ENCODE measurements around the gene GPR39. TPM values are rescaled to one million over a fixed set of nuclear protein-coding genes. Genes with fewer than 3 reads are reported as not detected.

GPR39 gene
- total RNA-seq, 4 donors from 2014 or later = 0.52 to 53.2 (median 6.8) TPM; not detected in 1

- intact Hi-C loops (cut with DNase I; ENCODE audit: low total_unique reads) = no loop called here
- no peaks in the 10 kb centered on the region for H3K27me3 ChIP-seq
- H3K9me3 ChIP-seq = no peaks in the 10 kb centered on the region
- no peaks in the 10 kb centered on the region for H3K36me3 ChIP-seq
- no peak overlapping the region for H3K27ac ChIP-seq
- H3K4me3 ChIP-seq = no peak overlapping the region
- H3K4me1 ChIP-seq = no peaks in the 10 kb centered on the region
- TF ChIP-seq, protein P1, sequence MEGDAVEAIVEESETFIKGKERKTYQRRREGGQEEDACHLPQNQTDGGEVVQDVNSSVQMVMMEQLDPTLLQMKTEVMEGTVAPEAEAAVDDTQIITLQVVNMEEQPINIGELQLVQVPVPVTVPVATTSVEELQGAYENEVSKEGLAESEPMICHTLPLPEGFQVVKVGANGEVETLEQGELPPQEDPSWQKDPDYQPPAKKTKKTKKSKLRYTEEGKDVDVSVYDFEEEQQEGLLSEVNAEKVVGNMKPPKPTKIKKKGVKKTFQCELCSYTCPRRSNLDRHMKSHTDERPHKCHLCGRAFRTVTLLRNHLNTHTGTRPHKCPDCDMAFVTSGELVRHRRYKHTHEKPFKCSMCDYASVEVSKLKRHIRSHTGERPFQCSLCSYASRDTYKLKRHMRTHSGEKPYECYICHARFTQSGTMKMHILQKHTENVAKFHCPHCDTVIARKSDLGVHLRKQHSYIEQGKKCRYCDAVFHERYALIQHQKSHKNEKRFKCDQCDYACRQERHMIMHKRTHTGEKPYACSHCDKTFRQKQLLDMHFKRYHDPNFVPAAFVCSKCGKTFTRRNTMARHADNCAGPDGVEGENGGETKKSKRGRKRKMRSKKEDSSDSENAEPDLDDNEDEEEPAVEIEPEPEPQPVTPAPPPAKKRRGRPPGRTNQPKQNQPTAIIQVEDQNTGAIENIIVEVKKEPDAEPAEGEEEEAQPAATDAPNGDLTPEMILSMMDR (IDR thresholded peaks at IDR 0.05) = no peak
- no peak for TF ChIP-seq POLR2A (IDR thresholded peaks at IDR 0.05)
- no peak for DNase-seq
These were observed 198.9 kb downstream of the GPR39 start for GRCh38 chr2:132615329-132616085.

DNA sequence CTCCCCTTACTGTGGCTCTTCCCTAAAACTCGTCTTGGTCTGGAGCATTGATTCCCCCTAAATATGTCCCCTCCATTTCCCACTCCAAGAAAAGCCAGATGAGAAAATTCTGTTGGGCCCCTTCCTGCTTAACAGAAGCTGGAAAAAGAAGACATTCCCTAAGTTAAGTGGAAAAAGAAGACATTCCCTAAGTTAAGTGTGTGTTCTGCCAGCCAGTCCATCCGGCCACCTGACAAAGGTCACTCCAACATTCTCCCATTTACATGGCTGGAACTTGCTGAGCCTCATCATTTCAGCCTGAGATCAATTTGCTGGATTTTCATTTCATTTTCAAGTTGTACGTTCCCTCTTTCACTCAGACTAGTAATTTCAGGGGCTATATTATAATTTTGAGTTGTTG, 201.4 kb downstream of the GPR39 start:
- intact Hi-C loops (cut with DNase I; ENCODE audit: low total_unique reads) = no loop called here
- Histone ChIP-seq H3K27ac (no peak overlapping the region), H3K4me1 (no peaks in the 10 kb centered on the region), H3K36me3 (no peaks in the 10 kb centered on the region), H3K4me3 (no peak overlapping the region), H3K27me3 (no peaks in the 10 kb centered on the region), H3K9me3 (no peaks in the 10 kb centered on the region)
- no peak for DNase-seq
- TF ChIP-seq, protein P1 (IDR thresholded peaks at IDR 0.05) = no peak
- no peak for TF ChIP-seq POLR2A (IDR thresholded peaks at IDR 0.05)

GRCh38 chr2:132618734-132619133, 202.1 kb downstream of the GPR39 start:
- Histone ChIP-seq H3K27me3 (no peaks in the 10 kb centered on the region), H3K9me3 (no peaks in the 10 kb centered on the region), H3K36me3 (no peaks in the 10 kb centered on the region), H3K4me1 (no peaks in the 10 kb centered on the region), H3K27ac (no peak overlapping the region), H3K4me3 (no peak overlapping the region)
- no peak for TF ChIP-seq POLR2A (IDR thresholded peaks at IDR 0.05)
- TF ChIP-seq, protein P1 (IDR thresholded peaks at IDR 0.05) = no peak
- intact Hi-C loops (cut with DNase I; ENCODE audit: low total_unique reads) = no loop called here
- no peak for DNase-seq

- no peaks in the 10 kb centered on the region for H3K4me1 ChIP-seq
- no peaks in the 10 kb centered on the region for H3K36me3 ChIP-seq
- no peak for DNase-seq
- intact Hi-C loops (cut with DNase I; ENCODE audit: low total_unique reads) = no loop called here
- TF ChIP-seq POLR2A (IDR thresholded peaks at IDR 0.05) = no peak
- TF ChIP-seq, protein P1 (IDR thresholded peaks at IDR 0.05) = no peak
- no peak overlapping the region for H3K27ac ChIP-seq
- no peaks in the 10 kb centered on the region for H3K9me3 ChIP-seq
- H3K4me3 ChIP-seq = no peak overlapping the region
- H3K27me3 ChIP-seq = no peaks in the 10 kb centered on the region
These were observed 203.5 kb downstream of the GPR39 start for GRCh38 chr2:132620115-132620514.

DNA sequence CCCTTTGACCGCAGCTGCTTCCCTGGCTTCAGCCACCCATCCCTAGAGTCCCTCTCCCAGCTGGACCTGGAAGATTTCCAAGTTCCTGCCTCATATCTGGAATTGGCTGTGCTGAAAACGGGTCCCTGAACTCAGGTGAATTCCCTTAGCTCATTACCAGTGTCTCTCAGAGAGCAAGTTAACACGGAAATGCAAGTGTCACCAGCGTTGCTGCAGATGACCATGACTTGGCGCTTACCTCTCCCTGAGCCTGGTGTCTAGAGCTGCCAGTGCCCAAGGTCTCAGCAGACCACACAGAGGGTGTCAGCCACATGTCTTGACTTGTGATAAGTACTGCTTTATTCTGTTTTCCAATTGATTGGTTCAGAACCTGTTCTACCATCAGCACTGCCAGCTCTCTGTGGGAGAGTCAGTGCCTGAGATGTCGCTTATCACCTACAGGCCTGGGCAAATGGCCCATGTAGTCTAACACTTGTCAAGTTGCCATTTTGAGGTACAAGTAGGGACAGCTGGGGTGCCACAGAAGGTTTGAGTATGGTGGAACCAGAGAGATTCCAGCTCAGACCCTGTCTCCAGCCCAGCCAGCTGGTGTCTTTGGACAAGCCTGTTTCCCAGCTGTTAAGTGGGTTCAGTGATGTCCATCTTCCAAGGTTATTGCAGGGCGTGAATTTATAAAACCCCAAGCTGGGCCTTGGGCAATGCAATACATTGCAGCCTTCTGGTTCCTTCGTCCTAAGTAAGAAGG, 204.7 kb downstream of the GPR39 start:
- no peak for DNase-seq
- H3K36me3 ChIP-seq = no peaks in the 10 kb centered on the region
- no peak for TF ChIP-seq POLR2A (IDR thresholded peaks at IDR 0.05)
- TF ChIP-seq, protein P1 (IDR thresholded peaks at IDR 0.05) = no peak
- no peaks in the 10 kb centered on the region for H3K4me1 ChIP-seq
- no peaks in the 10 kb centered on the region for H3K27me3 ChIP-seq
- H3K4me3 ChIP-seq = no peak overlapping the region
- intact Hi-C loops (cut with DNase I; ENCODE audit: low total_unique reads) = no loop called here
- H3K27ac ChIP-seq = no peak overlapping the region
- H3K9me3 ChIP-seq = no peaks in the 10 kb centered on the region

All from uterus (tissue), 4 donors.